NCI-H345 (cell line): ENCODE results near the gene ENHO.
A peak's percentile ranks its signal among the peaks of the same experiment; 100 is the strongest.

Source experiments
- DNase-seq: peaks from one replicate; lab custom pipeline; 2025; lab: John Stamatoyannopoulos, UW

The ENHO gene

GRCh38 chr9:34524349-34524748, 1.6 kb upstream of the ENHO start:
- no peak for DNase-seq

DNA sequence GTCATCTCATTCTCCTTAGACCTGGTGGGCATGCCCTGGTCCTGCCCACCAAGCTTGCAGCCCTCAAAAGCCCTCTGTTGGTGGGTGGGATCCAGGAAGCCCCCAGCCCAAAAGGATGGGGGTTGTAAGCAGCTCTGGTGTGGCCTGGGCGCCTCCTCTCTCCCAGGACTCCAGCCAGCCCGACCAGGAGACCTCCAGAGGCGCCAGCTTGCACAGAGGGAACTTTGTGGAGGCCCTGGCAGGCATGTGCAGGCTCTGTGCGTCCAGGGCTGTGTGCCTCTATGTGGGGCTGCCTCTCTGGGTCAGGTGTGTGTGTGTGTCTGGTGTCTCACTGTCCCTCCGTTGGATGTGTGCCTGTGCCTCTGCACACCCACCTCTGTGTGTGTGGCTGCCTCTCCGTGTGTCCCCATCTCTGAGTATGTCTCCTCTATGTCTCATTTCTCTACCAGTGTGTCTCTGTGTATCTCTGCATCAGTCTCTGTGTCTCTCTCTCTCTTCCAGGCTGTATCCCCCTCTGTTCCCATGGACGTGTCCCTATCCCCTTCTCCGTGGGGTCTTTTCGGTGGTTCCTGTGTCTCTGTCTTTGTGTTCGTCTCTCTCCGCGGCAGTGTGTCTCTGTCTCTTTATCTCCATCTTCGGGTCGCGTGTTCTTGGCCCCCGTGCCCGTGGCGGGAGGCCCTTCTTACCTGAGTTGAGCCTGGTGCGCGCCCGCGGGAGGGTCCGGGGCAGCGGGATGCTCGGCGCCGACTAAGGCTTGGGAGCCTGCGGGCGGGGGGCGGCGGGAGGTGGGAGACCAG, 501 bp downstream of the ENHO start:
- peak; percentile 14 for DNase-seq

DNA sequence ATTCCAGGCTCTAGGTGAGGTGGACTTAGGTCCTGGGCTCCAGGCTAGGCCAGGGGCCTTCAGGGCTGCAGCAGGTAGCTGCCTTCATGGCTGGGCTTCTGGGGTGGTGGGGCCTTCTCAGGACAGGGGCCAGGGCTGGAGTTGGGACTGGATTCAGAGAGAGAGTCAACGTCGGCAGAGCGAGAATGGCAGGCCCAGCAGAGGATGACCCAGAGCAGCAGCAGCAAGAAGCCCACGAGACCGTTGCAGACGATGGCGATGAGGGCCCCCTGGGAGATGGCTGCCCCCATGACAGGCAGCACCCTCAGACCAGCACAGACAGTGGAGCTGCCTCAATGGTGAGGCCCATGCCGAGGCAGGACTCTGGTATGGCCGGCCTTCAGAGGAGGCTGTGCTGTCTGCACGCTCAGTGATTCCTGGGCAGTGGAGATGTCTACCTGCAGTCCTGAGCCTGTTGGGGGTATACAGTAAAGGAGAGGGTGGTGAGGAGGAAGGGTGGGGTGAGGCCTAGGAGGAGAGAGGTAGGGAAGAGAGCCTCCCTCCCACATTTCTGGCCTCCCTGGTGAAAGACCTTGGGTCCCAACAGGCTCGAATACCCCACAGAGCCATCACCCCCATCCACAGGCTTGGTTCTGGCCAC, 1.3 kb downstream of the ENHO start:
- no peak for DNase-seq

DNA sequence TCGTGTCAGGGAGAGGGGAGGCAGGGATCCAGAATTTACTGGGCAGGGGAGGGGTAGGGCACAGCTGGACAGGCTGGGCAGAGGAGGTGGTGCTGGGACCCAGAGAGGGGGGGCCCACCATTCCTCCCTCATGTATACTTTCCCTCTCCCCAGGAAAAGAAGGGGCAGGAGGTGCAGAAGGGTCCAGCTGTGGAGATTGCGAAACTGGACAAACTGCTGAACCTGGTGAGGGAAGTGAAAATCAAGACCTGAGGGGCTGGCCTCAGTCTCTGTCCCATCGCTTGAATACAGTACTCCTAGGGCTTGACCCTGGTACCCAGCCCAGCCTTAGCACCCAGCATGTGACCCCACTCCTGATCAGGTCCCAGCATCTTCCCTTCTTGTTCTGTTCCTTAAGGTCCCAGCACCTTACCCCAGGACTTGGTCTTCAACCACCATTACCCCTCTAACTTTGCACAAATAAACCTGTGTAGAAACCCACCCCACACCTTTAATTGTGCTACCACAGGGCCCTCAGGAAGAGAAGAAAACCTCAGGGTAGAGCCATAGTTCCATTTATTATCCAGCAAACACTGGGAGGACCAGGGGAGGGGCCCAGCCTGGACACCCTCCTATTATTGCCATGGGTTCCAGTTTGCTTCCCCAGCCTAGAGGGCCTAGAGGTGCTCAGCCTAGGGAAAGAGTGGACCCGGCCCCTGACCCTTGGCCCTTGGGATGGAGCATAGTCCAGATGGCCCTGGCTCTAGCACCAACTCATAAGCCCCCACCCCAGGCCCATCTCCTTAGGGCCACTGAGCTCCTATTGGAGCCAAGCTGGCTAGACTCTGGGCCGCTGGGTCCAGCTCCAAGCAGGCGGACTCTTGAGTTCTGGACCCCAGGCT, 2.0 kb downstream of the ENHO start:
- DNase-seq: no peak

DNA sequence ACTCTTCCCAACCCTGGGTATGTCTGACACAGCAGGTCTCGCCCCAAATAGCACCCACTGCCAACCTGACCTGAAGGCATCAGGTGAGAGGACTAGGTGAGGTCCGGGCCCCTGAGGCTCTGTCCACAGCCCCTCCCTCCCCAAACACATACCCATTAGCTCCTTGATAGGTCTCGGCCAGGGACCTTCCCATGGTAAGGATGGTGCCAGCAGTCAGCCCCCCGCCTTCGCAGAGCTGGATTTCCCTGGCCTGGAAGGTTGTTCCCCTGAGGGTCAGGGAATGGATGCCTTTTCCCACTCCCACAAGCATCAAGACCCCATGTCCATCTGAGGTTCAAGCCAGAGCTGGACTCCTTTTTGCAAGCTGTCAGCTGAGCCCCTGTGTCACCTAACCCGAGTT, 2.7 kb downstream of the ENHO start:
- no peak for DNase-seq

GRCh38 chr9:34519321-34520020, 3.3 kb downstream of the ENHO start:
- DNase-seq: no peak

GRCh38 chr9:34518896-34519295, 3.9 kb downstream of the ENHO start:
- DNase-seq: no peak

DNA sequence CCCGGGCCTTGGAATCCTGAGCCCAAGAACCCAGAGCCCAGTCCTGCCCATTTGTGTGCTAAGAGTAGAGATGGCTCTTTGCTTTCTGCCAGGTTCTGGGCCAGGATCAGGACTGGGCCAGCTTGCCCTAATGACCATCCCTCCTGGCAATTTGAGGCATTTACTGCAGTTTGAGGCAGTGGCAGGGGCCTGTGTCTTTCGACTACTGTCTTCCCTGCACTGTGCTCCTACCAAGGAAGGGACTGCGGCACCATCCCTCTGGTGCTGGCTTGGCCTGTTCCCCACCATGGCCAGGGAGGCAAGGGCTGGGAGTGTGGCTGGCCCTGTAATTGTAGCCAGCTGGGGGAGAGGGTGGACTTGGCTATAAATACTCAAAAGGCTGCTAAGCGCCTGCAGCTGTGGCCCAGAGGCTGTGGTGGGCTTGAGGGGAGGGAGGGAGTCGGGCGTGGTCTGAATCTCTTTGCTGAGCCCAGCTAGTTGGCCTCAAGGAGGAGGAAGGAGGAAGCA, 4.6 kb downstream of the ENHO start:
- no peak for DNase-seq

- DNase-seq: no peak
Observed at GRCh38 chr9:34517185-34517584, 5.6 kb downstream of the ENHO start.

- no peak for DNase-seq
Observed at GRCh38 chr9:34515959-34516358, 6.8 kb downstream of the ENHO start.

DNA sequence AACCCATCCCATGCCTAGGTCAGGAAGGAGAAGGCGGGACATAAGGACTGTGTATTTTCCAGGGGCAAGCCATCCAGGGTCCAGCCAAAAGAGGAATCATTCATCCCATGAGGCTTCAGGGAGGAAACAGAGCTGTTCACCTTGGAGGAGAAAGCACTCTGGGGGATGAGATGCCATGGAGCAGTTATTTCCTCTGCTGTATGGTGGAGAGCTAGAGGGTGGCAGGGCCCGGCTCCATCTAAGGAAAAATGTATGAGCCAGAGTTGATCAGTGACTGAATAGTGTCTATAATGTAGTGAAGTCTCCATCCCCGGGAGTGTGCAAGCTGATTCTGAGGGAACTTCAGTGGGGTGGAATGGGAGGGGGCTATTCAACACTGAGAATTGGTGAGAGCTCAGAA, 8.0 kb downstream of the ENHO start:
- DNase-seq: no peak

DNA sequence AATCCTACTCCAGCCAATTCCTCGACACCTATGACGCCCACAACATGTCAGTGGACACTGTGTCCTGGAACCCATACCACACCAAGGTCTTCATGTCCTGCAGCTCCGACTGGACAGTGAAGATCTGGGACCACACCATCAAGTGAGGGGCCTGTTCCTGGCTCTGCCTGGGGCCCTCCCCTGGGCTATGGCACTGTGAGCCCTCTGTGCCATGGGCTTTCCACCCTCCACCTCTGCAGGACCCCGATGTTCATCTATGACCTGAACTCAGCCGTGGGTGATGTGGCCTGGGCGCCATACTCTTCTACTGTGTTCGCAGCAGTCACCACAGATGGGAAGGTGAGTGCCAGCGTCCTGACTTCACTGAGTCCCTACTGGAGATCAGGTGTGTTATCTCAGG, 8.4 kb downstream of the ENHO start:
- DNase-seq: no peak

GRCh38 chr9:34513567-34514214, 9.1 kb downstream of the ENHO start:
- no peak for DNase-seq

DNA sequence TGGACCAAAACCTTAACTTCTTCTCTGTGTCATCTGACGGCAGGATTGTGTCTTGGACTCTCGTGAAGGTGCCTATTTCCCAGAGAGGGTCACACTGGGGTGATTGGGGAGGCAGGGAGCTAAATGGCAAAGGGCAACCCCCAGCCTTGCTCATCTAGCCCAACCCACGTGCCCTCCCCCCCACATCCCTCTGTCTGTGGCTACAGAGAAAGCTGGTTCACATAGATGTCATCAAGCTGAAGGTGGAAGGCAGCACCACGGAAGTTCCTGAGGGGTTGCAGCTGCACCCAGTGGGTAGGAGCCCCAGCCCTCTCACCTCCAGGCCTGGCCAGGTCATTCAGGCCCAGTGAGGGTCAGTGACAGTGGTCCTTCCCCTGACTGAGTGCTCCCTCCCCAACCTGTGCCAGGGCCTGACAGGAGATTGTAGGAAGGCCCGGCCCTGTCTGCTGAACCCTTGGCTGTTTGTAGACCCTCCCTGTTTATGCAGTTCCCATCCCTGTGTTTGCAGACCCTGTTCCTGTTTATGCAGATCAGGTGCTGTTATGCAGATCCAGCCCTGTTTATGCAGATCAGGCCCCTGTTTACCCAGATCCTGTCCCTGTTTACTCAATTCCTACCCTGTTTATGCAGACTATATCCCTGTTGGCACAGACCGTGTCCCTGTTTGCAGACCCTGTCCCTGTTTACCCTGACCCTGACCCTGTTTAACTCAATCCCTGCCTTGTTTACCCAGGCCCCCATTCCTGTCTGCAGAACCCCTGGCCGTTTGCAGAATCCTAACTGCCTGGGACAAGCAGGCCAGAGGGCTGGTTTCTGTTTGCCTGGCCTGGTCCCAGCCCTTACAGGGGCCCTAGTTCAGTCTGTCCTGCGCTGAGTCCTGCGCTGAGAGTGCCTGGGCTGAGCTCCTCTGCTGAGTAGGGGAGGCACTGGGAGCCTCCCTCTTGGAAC, 10.4 kb downstream of the ENHO start:
- DNase-seq: no peak

DNA sequence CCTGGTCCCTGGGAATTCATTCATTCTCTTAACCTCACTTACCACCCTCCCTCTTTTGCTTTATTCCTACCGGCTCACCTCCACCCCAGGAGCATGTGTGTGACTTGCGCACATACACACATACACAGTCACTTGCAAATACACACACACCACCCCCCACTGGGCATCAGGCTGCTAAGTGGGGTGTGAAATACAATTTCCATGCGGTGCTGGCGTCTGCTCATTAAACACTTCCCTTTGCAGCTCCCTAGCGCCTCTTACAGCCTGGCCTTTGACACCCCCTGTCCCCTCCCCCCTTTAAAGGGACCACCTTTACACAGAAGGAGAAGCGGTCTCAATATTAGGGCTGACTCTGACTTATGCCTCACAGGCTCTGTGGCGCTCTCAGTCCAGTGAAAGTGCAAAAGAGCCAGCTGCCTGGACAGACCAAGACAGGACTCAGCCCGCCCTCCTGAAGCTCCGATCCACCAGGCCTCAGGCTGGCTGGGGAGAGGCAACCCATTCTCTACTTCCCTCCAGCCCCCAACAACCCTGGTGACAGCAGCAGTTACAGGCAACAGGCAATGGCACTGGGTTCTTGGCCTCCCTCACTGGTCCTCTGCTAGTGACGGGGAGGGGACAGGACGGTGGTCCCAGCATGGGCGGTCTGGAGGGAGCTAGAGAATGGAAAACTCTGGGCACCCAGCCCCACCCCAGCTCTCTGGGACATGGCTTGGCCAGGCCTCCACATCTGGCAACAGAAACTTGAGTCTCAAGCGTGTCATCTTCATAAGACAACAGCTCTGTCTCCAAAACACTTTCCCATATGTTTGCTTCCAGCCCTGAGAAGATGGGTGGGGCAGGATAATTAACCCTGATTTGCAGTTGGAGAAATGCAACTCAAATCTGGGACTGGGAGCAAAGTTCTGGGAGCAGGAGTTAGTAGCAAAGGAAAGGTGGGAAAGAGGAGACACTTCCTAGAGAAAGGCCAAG, 12.0 kb downstream of the ENHO start:
- DNase-seq: no peak

- DNase-seq: no peak
Observed at GRCh38 chr9:34508951-34509350, 13.8 kb downstream of the ENHO start.

DNA sequence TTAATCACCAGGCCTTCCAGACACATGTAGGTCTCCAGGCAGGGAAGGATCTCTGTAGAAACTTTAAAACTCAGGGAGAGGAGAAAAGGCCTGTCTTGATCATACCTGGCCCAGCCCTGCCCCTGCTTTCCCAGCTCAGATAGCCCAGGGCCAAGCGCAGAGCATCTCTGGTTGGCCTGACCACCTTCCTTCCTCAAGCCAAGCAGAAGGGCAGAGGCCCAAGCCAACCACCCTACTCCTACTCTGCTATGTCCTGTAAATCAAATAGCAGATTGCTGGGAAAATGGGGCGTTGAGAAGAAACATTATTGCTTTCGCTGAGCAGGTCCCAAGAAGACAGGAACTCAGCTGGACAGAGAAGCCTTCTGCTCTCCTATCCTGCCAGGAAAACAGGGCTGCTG, 14.3 kb downstream of the ENHO start:
- DNase-seq: no peak

DNA sequence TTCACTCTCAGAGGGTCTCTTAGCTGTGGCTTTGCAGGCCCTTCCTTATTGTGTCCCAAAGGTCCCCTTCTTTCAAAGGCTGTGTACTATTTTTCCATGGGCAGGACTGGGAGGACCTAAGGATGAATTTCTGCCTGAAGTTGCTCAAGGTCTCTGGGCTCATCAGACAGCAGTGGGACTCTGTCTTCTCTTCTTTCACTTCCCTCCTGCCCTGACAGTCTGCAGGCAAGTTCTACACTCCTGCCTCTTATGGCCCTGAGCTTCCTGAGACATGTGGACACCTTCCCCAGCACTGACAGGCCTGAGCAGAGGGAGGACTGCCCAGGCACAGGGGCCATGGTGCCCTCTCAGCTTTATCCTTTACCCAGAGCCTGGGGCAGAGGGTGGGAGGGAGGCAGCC, 14.8 kb downstream of the ENHO start:
- DNase-seq: no peak

GRCh38 chr9:34507556-34507955, 15.2 kb downstream of the ENHO start:
- DNase-seq: no peak
